Suppressor macrophage treated with lipopolysaccharide for 4 hours (primary cell): ENCODE data around the gene SINHCAF.
"Not testable (repeated sequence)": the region's sequence is repeated elsewhere in the genome, so short reads cannot be mapped to it uniquely, and the experiment has no call there.

Source experiments
- DNase-seq: peaks from one replicate; pipeline ENCODE4 v3.0.0-alpha.2; 2020

SINHCAF gene

GRCh38 chr12:31306866-31307265, 19.1 kb downstream of the SINHCAF start:
- DNase-seq = no peak

DNA sequence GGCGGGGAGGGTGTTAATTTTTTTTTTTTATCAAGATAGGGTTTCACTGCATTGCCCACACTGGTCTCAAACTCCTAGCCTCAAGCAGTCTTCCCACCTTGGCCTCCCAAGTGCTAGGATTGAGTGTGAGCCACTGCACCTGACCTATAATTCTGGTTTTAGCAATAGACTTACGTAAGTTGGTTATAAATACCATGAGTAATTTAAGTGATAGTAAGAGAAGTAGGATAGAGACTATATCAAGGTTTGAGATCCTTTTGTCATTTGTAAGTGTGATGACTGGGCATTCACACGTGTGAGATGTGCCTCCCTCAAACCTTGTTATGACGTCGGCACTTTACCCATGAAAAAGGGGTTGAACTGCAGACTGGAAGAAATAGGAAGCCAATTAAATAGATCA, 22.5 kb downstream of the SINHCAF start:
- no peak for DNase-seq

- no peak for DNase-seq
Observed at GRCh38 chr12:31301311-31301710, 24.6 kb downstream of the SINHCAF start.

- DNase-seq = no peak
Observed at GRCh38 chr12:31300783-31301182, 25.2 kb downstream of the SINHCAF start.

- peak; percentile 50 for DNase-seq
Observed at GRCh38 chr12:31300341-31300740, 25.6 kb downstream of the SINHCAF start.

- DNase-seq = no peak
Observed at GRCh38 chr12:31298922-31299321, 27.0 kb downstream of the SINHCAF start.

DNA sequence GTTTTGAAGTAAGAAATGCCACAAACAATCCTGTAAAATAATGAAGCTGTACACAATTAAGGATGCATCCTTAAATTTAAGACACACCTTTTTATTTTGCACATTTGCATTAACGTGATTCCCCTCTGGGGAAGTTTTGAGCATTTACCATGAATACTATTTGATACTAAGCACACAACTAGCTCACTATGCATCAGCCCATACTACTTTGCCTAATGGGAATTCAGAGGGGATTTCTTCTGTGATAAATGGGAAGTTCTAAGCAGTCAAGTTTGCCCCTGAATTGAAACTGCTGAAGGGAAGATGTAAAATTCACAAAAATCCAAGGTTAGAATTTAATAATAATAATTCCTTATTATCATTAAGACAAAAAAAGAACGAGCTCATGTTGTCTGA, 27.4 kb downstream of the SINHCAF start:
- peak; percentile 80 for DNase-seq

DNA sequence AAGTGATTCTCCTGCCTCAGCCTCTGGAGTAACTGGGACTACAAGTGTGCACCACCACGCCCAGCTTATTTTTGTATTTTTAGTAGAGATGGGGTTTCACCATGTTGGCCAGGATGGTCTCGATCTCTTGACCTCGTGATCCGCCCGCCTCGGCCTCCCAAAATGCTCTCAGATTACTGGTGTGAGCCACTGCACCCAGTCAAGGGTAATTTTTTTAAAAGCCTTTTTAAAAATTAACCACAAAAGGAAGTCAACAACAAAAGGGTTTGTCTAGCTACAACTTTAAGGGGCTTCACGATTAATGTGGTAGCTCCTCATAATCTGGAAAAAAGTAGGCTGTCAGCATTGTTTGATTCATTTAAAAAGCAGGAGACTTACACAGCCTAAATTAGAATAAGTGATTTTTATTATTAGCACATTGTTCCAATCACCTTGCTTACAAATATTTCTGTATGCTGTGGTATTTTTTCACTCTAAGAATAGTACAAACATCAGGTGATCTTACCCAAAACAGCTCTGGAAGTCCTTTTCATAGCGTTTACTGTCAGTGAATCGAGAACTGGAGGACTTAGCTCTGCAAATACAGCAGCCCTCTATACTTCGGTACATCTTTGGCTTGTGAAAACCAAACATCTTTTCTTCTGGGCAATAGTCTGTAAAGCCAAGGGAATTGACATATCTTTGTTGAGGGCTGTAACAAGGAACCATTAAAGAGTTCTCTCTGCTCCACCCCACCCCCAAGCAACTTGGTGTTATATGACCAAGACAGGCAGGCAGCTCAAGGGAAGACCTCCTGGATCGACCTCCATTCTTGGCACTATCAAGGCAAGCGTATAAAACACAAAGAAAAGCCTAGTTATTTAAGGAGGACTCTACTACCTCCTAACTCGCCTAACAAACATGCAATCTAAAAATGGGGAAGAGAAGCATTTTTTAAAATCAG, 28.1 kb downstream of the SINHCAF start:
- no peak for DNase-seq

- no peak for DNase-seq
Observed at GRCh38 chr12:31289441-31289840, 36.5 kb downstream of the SINHCAF start.

DNA sequence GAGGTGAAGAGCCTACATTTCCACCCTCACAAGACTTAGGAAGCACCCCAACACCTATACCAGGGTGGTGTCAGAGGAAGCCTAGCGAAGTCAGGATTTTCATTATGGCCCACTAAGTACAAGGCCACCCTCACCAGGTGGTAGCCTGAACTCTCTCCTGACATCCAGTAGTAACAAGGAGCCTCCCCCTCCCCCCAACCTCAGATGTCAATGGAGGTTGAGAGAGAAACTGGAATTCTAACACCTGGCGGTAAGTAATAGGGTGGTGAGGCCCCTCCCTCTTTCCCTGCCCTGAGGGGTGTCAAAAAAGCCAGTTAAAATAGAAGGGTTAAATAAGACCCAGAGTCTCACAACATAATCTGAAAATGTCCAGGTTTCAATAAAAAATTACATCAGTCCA, 37.6 kb downstream of the SINHCAF start:
- no peak for DNase-seq

DNA sequence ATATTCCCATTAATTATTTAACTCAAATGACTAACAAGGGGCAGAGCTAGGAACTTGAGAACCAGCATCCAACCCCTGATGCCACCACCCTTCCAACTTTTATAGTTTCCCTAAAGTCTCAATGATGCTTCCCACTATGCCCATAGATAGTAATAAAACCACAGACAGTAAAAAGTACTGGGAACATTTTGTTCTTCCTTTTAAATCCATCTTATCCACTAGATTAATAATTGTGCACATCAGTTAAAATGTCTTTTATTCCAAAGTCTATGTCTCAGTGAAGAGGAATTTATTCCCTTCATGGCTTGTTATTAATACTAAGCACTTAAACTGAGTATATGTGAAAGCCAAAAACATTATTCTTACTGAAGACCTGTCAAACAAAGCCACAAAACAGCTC, 45.8 kb downstream of the SINHCAF start:
- DNase-seq = no peak

DNA sequence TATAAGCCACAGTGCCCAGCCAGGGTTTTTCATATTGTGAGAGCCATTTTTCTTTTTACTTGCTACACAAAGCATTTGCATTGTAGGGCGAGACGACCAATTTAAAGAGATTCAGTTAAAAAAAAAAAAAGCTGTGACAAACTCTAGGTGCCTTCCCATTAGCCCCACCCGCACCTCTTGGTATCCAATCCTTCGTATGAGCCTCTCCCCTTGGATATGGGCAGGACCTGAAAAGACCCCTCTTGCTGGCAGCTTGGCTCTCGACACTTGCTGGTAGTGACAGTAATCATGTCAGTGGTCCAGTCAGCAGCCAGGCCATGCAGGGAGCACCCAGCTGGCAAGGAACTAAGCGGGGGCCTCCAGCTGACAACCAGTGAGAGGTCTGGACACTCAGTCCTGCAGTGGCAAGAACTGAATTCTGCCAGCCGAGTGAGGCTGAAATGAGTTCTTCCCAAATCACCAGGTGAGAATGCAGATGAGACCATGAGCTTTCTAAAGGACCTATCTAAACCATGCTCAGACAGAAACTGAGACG, 46.5 kb downstream of the SINHCAF start:
- no peak for DNase-seq

DNA sequence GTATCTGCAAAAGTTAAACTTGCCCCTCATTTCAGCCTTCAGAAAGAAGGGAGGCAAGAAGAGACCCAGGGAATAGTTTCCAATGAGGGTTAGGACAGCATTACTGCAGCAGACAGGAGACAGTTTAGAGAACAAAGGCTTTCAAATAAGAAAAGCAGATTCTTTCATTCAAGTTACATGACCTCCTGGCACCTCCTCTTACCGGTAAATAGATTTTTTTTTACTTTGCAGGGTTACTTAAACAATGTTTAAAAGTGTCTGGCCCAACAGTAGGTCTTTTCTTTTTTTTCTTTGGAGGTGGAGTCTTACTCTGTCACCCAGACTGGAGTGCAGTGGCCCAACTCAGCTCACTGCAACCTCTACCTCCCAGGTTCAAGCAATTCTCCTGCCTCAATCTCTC, 47.1 kb downstream of the SINHCAF start:
- DNase-seq = no peak

DNA sequence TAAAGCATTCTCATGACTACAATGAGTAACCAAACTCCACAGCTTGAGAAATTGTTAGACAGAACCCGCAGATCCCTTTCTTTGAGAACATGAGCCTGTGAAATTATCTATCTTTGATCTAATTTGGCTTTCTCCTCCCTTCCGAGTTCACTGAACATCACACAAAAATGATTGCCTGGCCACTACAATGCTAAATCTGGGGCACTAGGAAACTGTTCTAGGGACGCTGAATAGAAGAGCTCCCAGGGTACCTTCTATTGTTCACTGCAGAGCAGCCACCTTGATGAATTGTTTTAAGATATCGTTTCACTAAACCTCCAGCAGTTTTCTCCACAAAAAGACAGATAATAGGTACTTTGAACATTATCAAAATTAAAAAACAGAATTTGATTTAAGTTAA, 47.5 kb downstream of the SINHCAF start:
- no peak for DNase-seq

- DNase-seq = no peak
Observed at GRCh38 chr12:31277081-31277480, 48.9 kb downstream of the SINHCAF start.

GRCh38 chr12:31275491-31275890, 50.5 kb downstream of the SINHCAF start:
- DNase-seq = no peak

GRCh38 chr12:31274520-31275300, 51.2 kb downstream of the SINHCAF start:
- DNase-seq = no peak

- DNase-seq = not testable (repeated sequence)
Observed at GRCh38 chr12:31273794-31274193, 52.2 kb downstream of the SINHCAF start.

GRCh38 chr12:31272607-31273225, 53.2 kb downstream of the SINHCAF start:
- no peak for DNase-seq

DNA sequence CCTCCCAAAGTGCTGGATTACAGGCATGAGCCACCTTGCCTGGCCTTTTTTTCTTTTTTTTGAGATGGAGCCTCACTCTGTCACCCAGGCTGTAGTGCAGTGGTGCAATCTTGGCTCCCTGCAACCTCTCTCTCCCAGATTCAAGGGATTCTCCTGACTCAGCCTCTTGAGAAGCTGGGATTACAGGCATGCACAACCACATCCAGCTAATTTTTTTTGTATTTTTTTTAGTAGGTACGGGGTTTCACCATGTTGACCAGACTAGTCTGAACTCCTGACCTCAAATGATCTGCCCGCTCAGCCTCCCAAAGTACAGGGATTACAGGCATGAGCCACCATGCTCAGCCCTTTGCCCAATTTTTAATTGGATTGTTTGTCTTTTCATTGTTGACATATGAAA, 58.0 kb downstream of the SINHCAF start:
- no peak for DNase-seq

GRCh38 chr12:31265722-31266121, 60.2 kb downstream of the SINHCAF start:
- DNase-seq = no peak

GRCh38 chr12:31263661-31264060, 62.3 kb downstream of the SINHCAF start:
- DNase-seq = no peak

- DNase-seq = no peak
Observed at GRCh38 chr12:31261744-31262143, 64.2 kb downstream of the SINHCAF start.
